ENCODE measurements around the gene MGMT. TPM values are rescaled to one million over a fixed set of nuclear protein-coding genes. Genes with fewer than 3 reads are reported as not detected.

Gene MGMT
- total and polyA plus RNA-seq, 4 donors, result 28.2 to 79.1 (median 46.0) TPM

GRCh38 chr10:129788215-129788614 is 321.2 kb downstream of the MGMT start:
- TF ChIP-seq REST (IDR thresholded peaks at IDR 0.05), result no peak
- TF ChIP-seq ZBTB33 (IDR thresholded peaks at IDR 0.05), result no peak
- TF ChIP-seq JUND (IDR thresholded peaks at IDR 0.05), result no peak
- no peak for TF ChIP-seq ATF3 (IDR thresholded peaks at IDR 0.05)
- no peak for TF ChIP-seq NR2F2 (IDR thresholded peaks at IDR 0.05)
- TF ChIP-seq FOXA1 (IDR thresholded peaks at IDR 0.05), result no peak
- no peak for TF ChIP-seq MAX (IDR thresholded peaks at IDR 0.05)
- TF ChIP-seq CTCF (IDR thresholded peaks at IDR 0.05; ENCODE audit: low read depth, low read length, missing input control), result no peak
- no peak for TF ChIP-seq TAF1 (conservative IDR thresholded peaks at IDR 0.05)
- TF ChIP-seq RXRA (IDR thresholded peaks at IDR 0.05), result no peak
- TF ChIP-seq EGR1 (IDR thresholded peaks at IDR 0.05; ENCODE audit: low read depth in 2 of 2), result no peak
- TF ChIP-seq HNF4G (IDR thresholded peaks at IDR 0.05), result no peak
- TF ChIP-seq RAD21 (IDR thresholded peaks at IDR 0.05), result no peak
- Histone ChIP-seq H3K36me3 (ENCODE audit: control insufficient read depth in 4 of 4, insufficient read depth in 3 of 4, low read depth in 1 of 4, low read length in 3 of 4) (no peaks in the 10 kb centered on the region), H3K9ac (ENCODE audit: low read depth in 1 of 2, low read length in 2 of 2) (no peak overlapping the region), H3K4me1 (ENCODE audit: control insufficient read depth in 4 of 4, insufficient read depth in 4 of 4, low read length in 3 of 4) (peaks cover 0 to 3% (median 0%) of the 10 kb centered on the region in 4 donors), H3K9me3 (ENCODE audit: control insufficient read depth in 4 of 4, low read length in 3 of 4) (peaks cover 0 to 6% (median 1%) of the 10 kb centered on the region in 4 donors), H3K27me3 (ENCODE audit: control insufficient read depth in 4 of 4, insufficient read depth in 4 of 4, low read length in 3 of 4) (no peaks in the 10 kb centered on the region), H3K27ac (ENCODE audit: low read depth in 1 of 2, low read length in 2 of 2) (no peak overlapping the region), H3K4me3 (ENCODE audit: low read depth in 1 of 3, low read length in 3 of 3) (no peak overlapping the region)
- no peak for DNase-seq (ENCODE audit: low spot score)
- WGBS, result 94% methylated on average over 10 of the region's 10 CpGs

GRCh38 chr10:129790715-129791446 is 323.8 kb downstream of the MGMT start:
- 83% methylated on average over 17 of the region's 17 CpGs for WGBS
- peaks cover 0 to 5% (median 0%) of the 10 kb centered on the region in 4 donors for H3K4me1 ChIP-seq (ENCODE audit: control insufficient read depth in 4 of 4, insufficient read depth in 4 of 4, low read length in 3 of 4)
- no peaks in the 10 kb centered on the region for H3K36me3 ChIP-seq (ENCODE audit: control insufficient read depth in 4 of 4, insufficient read depth in 3 of 4, low read depth in 1 of 4, low read length in 3 of 4)
- peaks cover 0 to 6% (median 1%) of the 10 kb centered on the region in 4 donors for H3K9me3 ChIP-seq (ENCODE audit: control insufficient read depth in 4 of 4, low read length in 3 of 4)
- H3K27ac ChIP-seq (ENCODE audit: low read depth in 1 of 2, low read length in 2 of 2), result no peak overlapping the region
- H3K4me3 ChIP-seq (ENCODE audit: low read depth in 1 of 3, low read length in 3 of 3), result no peak overlapping the region
- TF ChIP-seq MAX (IDR thresholded peaks at IDR 0.05) (no peak), YY1 (IDR thresholded peaks at IDR 0.05) (no peak), CTCF (IDR thresholded peaks at IDR 0.05; ENCODE audit: low read depth, low read length, missing input control) (no peak), NR2F2 (IDR thresholded peaks at IDR 0.05) (no peak), GABPA (IDR thresholded peaks at IDR 0.05 in 1 of 2, conservative IDR thresholded peaks at IDR 0.05 in 1 of 2) (no peak), FOXA2 (IDR thresholded peaks at IDR 0.05) (no peak), ZBTB33 (IDR thresholded peaks at IDR 0.05) (no peak)
- DNase-seq (ENCODE audit: low spot score), result no peak
- H3K9ac ChIP-seq (ENCODE audit: low read depth in 1 of 2, low read length in 2 of 2), result no peak overlapping the region
- H3K27me3 ChIP-seq (ENCODE audit: control insufficient read depth in 4 of 4, insufficient read depth in 4 of 4, low read length in 3 of 4), result no peaks in the 10 kb centered on the region

All from liver (tissue), 9 donors.